Middle frontal gyrus (tissue), 1 donor: ENCODE data around the gene AUH.
"Not testable (repeated sequence)": the region's sequence is repeated elsewhere in the genome, so short reads cannot be mapped to it uniquely, and the experiment has no call there.

Experiments used
- DNase-seq: peaks from one replicate; pipeline ENCODE4 v3.0.0-alpha.2; 2015; ENCODE audit warnings: low spot score; ENCODE audit errors: extremely low spot score

Gene AUH, protein sequence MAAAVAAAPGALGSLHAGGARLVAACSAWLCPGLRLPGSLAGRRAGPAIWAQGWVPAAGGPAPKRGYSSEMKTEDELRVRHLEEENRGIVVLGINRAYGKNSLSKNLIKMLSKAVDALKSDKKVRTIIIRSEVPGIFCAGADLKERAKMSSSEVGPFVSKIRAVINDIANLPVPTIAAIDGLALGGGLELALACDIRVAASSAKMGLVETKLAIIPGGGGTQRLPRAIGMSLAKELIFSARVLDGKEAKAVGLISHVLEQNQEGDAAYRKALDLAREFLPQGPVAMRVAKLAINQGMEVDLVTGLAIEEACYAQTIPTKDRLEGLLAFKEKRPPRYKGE

DNA sequence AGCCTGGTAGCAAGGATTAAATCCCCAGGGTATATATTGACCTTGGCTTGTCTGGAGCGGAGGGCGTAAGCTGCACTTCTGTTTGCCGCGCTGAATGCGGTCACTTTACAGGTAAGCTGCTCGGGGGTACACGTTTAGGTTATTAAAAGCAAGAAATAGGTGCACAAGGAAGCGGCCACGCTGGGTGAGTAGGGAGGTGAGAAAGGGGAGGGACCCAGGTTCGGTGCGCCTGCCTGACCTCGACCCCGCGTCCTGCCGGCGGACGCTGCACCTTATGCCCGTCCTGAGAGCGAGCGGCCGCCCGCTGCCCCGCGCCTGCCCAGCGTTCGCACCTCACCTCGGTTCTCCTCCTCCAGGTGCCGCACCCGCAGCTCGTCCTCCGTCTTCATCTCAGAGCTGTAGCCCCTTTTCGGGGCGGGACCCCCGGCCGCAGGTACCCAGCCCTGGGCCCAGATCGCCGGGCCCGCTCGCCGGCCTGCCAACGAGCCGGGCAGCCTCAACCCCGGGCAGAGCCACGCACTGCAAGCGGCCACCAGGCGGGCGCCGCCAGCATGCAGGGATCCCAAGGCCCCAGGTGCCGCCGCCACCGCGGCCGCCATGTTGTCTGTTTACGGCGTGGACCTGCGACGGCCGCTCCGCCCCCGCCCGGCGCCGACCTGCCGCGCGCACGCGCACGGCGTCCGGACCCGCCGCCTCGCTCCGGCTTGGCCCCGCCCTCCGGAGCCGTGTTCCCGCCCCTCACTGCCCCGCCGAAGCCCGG is at the start of gene AUH:
TSS of gene AUH (minus strand) at position 628 of the 760 bp plus-strand sequence. CDS start at position 599, 29 bp downstream.
- DNase-seq, result peak; percentile 73

DNA sequence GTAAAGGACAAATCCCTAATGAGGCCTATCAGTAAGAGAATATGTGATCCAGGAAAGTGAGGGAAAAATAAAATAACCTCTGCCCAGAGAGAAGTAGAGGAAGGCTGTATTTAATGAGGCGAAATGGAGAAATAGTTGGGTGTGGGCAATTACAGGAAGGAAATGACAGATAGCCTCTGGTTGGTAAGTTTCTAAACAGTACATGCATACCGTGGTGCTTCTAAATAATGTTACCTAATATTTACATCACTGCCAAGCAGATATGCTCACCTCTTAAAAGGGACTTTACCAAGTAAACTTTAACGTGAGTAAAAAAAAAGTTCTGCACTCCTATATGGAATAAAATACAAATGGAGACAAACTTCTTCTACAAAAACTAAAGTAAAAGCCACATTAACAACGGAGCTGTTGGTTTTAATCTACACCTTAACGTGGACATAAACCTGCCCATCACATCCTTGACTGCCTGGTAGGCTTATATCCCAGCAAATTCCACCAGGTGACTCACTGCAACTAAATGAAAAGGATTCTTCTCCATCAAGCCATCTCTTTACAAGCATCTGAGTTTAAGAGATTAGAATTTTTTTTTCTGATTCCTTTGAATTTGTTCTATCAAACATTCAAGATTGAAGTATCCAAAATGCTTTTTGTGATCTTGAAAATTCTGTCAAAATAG is 49.5 kb upstream of the AUH start:
- no peak for DNase-seq

DNA sequence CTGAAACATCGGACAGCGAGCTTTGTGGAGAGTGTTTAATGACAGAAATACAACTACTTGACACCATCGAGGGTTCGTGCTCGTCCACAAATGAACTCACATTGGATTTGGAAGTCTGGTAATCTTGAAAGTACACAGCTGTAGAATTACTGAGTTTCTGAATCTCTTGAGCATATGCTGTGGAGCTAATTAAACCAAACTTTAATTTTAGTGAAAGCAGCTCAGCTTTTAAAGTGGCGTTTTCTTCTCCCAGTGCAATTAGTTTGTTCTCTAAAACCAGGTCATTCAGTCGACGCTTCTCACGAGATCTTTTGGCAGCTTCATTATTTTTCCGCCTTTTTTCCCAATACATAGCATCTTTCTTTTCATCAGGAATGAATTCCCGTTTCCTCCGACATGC is 48.4 kb upstream of the AUH start:
- no peak for DNase-seq

DNA sequence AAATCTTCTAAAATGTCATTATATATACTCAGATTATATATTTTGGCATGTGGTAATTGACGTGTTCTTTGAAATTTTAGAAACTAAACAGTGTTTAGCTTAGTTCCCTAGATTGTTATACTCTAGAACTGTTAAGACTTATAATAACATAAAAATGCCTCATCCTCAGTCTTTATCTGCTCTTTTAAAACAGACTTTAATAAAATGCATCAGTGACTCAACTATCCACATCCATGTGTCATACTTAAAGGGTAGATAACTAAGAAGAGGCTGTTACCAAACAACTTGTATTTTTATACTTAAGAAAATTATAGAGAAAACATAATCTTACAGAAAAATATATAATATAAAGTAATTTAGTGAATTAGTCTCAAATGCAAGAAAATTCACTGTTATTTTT is 46.8 kb upstream of the AUH start:
- no peak for DNase-seq

DNA sequence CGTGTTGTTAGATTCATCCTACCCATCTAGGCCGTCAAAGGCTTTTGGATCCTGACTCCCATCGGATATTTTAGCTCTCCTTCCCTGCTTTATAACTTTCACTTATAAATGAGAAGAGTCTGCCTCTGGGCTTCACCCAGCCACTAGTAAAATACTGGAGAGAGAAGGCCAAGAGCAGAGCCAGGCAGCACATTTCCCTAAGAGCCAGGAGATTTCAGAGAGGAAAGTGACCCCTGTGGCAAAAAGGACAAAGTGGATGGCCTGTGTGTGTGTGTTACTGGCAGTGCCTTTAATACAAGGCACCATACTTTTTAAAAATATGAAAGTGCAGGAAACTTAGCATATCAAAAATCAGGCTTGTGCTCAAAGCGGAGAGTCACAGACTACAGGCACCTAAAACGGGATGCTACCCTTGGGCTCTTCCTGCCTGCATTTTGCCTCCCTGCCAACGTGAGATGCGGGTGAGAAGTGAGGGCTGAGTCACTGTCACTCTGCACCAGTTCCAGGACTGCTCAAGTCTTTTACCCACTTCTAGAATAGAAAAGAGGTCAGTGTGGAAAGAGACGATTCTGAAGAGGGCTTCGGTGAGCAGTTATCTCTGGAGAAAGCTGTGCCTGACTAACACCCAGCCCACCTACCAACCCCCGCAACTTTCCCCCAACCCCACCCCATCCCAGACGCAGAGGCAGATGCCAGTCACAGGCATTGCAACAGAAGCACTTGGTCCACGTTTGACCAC is 46.0 kb upstream of the AUH start:
- DNase-seq, result no peak

DNA sequence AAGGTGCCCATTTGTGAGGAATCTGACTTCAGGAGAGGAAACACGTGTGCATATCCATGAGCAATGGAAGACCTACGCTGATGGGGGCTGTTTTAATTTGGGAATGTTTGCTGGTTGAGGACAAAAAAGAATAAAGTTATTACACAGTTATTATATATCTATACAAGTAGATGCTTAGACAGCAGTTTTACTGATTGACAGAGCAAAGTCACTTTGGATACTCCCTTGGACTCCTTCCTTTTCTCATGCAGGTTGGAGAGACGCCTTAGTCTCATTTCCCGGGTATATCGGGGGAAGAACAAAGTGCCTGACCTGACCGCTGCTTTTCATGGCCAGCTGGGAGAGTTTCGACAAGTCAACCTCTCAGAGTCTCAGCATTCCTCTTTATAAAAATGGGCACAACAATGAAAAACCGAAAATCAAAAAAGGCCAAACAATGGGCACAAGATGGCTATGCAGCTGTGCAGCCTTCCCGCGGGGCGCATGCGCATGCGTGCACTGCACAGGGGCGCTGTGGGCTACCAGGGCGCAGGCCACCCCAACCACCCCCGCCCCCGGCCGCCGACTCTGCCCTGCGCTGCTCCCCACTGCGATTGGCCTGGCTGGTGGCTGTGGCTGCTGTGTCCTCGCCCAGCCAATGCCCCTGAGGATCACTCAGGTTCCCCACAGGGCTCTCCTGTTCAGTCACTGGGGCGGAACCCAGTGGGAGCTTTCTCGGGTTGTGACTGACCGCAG is 43.8 kb upstream of the AUH start:
- DNase-seq, result no peak

DNA sequence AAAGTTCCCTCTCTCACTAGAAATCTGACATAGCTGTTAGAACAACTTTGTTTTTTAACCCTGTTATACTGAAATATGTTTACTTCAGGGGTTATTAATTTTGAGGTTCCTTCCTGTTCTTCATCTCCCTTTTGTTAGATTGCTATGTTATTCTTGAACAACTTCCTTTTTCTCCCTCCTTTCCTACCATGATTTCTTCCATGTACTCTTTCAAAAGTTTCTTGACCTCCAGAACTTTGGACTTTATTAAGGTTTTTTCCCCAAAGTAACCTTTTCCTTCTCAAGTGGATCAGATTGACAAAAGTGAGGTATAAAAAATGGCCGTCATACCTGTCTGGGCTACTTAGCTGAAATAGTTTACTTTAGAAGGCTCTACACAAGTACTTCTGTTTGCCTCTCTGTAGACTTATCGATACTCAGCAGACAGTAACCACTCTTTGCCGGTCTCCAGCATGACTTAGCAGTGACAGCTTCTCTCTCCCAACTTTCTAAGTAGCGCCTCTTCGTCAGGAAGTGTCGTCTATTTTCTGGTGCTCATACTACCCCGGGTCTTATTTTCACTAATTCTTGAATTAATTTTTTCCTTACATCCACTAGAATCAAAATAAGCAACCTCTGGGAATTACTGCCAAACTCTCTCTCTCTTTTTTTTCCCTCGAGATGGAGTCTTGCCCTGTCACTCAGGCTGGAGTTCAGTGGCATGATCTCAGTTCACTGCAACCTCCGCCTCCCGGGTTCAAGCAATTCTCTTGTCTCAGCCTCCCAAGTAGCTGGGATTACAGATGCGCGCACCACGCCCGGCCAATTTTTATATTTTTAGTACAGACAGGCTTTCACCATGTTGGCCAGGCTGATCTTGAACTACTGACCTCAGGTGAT is 42.2 kb upstream of the AUH start:
- DNase-seq, result no peak

DNA sequence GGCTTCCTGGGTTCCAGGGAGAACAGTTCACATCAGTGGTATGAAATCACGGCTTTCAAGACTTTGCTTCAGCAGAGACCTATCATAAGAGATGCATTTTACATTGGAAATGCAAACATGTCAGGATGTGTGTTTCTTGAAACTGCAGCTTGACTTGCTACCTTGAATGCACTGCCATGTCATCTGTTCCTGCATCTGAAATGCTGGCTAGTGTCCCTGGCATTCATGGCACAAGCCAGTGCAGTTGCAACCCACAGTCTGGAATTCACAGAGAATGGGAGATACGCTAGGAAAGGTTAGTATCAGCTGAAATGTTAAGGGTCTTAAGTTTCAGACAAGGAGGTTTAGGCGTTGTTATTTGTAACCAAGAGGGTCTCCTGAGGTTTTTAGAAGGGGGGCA is 37.2 kb upstream of the AUH start:
- DNase-seq, result no peak

DNA sequence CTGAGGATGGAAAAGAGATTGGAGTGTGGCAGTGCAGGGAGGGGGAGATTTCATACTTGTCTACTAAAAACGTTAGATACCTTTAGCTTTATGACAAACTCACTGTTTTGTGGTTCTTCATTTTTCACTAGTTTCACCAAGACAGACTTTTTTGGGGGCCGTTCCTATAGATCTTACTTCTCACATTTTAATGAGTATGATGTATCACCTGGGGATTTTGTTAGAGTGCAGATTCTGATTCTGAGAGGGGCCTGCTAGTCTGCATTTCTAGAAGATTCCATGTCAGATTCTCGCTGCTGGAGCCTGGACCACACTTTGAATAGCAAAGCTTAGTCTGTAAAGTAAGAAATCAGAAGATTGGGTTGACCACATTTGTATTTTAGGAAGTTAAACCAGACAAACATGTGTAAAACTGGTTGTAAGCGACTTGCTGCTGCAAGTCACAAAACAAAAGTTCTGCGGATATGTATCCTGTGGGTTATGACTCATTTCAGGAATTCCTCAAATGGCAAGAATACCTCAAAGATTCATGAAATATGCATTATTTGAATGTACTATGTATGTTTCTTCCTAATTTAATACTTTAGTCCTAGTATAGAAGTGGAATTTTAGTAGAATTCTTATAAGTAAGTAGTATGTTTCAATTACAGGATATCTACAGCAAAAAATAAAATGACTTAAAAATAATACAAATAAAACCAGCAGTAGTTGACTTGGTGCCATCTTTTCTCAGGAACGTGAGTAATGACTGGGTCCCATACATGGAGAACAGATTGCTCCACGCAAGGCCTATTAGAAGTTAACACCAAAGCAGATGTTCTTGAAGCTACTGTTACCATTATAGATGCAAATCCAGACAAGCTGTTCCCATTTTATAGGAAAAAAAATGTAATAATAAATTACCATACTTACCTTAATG is 34.1 kb upstream of the AUH start:
- DNase-seq, result no peak

DNA sequence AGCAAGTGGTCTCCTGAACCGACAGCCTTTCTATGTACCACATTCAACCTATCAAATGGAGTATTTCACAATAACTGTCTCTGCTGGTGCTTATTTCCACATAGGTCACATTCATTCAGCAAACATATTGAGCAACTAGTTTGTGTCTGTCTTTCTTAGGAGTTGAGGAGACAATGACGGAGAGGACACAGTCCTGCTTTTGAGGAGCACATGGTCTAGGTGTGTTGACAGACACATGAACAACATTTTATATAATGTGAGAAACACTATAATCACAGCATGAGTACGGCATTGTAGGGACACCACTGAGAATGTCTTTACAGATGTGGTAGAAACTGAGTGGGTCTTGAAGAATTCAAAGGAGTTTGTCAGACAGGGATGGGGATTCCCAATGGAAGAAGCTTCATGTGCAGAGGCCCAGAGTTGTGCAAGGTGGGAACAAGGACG is 33.4 kb upstream of the AUH start:
- no peak for DNase-seq

DNA sequence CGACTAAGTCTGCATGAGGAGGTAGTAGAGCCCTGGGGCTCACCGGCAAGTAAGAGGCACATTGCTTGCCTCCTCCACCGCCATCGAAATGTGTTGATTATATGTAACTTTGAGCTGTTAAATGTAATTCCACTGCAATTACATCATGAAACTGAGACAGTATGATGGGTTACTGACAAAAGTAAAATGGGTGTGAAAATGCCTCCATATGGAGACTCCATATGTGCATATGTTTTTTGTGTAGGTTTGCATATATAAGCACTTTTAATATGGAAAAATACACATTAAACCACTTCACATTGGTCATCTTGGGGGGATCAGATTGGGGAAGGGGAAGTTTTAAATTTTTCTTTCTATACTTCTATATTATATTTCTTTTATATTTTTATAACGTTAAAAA is 32.1 kb upstream of the AUH start:
- DNase-seq, result no peak

DNA sequence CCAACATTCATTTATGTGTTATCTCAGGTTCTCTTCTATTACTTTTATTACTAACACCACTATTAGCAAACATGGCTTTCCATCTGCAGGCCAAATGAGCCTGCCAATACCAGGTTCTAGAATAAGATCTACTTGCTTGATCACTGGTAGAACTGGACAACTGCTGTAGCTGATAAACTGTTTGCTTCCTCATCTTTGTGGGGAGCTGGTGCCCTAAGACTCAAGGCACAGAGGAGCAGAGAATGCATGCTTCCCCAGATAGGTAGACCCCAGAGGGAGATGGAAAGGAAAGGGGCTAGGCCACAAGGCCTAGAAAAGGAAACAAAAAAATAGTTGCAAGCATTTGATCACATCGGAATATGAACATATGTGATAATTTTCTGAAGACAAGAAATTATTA is 30.7 kb upstream of the AUH start:
- no peak for DNase-seq

DNA sequence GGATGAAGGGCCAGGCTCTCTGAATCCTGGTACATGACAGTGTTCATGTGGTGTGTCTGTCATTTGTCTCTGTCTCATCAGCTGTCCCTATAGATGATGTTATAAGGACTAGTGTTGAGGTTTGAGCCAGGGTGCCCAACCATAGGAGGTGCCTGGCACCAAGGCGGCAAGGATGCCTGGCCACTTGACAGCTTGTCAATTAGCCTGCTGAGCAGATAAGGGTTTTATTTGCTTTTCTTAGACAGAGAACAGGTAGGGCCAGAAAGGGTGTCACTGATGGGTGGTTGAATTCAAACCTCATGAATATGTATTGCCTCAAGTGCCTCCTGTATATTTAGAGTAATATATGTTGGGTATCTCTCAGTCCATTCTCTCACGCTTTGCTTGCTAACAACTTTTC is 30.1 kb upstream of the AUH start:
- no peak for DNase-seq

DNA sequence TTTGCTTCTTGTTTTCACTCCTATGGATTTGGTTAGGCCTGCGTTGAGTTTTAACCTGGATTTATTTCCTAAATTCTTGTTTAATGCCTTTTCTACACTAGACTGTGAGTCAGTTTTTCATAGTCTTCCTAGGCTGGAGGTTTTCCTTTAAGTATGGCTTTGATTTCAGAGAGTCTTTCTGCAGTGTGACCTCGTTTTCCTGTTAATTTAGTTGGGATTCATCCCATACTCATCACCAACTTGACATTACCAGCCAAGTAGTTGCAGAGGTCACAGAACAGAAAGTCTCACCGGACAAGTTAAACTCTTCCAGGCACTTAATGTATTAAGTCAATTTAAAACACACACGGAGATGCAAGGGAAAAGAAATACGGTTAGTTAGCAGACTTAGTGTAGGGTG is 29.7 kb upstream of the AUH start:
- DNase-seq, result no peak

DNA sequence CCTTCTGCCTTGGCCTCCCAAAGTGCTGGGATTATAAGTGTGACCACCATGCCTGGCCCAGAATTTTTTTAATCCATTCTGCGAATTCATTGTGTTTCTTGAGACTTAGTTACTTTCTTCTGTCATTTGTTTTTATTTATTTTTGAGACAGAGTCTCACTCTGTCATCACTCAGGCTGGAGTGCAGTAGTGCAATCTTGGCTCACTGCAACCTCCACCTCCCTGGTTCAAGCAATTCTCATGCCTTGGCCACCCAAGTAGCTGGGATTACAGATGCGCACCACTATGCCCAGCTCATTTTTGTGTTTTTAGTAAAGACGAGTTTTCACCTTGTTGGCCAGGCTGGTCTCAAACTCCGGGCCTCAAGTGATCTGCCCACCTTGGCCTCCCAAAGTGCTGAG is 28.0 kb upstream of the AUH start:
- not testable (repeated sequence) for DNase-seq

DNA sequence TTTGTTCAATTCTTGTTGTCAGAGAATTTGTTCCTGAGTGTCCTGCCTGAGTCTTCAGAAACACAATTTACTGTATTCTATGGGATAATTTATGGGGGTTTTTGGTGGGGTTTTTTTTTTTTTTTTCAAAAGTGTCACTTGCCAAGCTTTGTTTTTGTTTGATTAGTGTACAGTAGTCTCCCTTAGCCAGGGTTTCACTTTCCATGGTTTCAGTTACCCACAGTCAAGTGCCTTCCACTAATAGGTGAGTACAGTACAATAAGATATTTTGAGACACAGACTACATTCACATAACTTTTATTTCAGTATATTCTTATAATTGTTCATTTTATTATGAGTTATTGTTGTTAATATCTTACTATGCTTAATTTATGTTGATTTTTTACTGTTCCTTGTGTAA is 25.0 kb upstream of the AUH start:
- no peak for DNase-seq

DNA sequence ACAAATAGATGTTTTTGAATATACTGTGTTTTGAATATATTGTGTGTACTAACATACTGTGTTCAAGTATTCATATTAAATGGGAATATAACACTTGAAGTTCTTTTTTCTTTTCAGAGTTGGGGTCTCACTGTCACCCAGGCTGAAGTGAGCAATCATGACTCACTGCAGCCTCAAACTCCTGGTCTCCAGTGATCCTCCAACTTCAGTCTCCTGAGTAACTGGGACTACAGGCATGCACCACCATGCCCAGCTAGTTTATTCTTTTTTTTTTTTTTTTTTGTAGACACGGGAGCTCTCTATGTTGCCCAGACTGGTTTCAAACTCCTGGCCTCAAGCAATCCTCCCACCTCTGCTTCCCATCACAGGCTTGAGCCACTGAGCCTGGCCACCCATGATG is 23.2 kb upstream of the AUH start:
- no peak for DNase-seq

DNA sequence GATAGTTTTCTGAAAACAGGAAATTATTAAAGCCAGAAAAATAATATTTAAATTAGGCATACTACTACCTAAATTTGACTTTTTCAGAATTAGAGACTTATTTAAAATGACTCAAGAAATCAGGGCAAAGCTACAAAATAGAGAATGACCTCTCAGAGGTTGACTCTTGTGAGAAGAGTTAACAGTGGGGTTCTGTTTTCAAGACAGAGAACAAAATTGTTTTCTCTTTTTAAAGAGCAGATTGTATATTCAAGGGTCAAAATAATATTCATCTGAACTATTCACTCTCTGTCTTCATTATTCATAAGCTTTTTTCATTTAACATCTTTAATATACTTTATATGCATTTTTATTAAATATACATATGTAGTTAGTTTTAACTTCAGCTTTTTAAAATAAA is 21.9 kb upstream of the AUH start:
- no peak for DNase-seq

DNA sequence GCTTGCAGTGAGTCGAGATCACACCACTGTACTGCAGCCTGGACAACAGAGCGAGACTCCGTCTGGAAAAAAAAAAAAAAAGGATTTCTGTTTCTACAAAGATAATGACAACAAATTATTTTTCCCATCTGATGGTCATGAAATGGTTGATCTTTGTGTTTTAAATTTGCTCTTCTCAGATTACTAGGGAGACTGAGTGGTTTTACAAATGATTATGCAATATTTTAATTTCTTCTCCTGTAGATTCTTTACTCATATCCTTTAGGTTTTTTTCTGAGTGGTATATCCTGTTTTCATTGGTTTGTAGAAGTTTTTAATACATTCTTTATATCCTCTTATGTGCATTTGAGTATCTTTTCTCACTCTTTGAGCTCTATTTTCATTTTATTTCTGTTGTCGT is 20.6 kb upstream of the AUH start:
- DNase-seq, result no peak
